Measurements from ENCODE around the gene TARBP1.

Gene TARBP1

GRCh38 chr1:234484218-234484617, 5.2 kb upstream of the TARBP1 start:
- DNase-seq (ENCODE audit: low spot score): no peak

GRCh38 chr1:234481771-234482170, 2.8 kb upstream of the TARBP1 start:
- no peak for DNase-seq (ENCODE audit: low spot score)

- DNase-seq (ENCODE audit: low spot score): no peak
Measured at GRCh38 chr1:234479866-234480265, 887 bp upstream of the TARBP1 start.

- DNase-seq (ENCODE audit: low spot score): peak; percentile 54
Measured at GRCh38 chr1:234479310-234479559, 256 bp upstream of the TARBP1 start.

GRCh38 chr1:234478152-234478480, 863 bp downstream of the TARBP1 start:
- no peak for DNase-seq (ENCODE audit: low spot score)

GRCh38 chr1:234477386-234478151, 1.4 kb downstream of the TARBP1 start:
- no peak for DNase-seq (ENCODE audit: low spot score)

GRCh38 chr1:234476172-234476571, 2.8 kb downstream of the TARBP1 start:
- DNase-seq (ENCODE audit: low spot score): no peak

- DNase-seq (ENCODE audit: low spot score): no peak
Measured at GRCh38 chr1:234475167-234475793, 3.7 kb downstream of the TARBP1 start.

- DNase-seq (ENCODE audit: low spot score): no peak
Measured at GRCh38 chr1:234474375-234474774, 4.6 kb downstream of the TARBP1 start.

GRCh38 chr1:234473118-234473517, 5.9 kb downstream of the TARBP1 start:
- DNase-seq (ENCODE audit: low spot score): no peak

- DNase-seq (ENCODE audit: low spot score): no peak
Measured at GRCh38 chr1:234469376-234469775, 9.6 kb downstream of the TARBP1 start.

GRCh38 chr1:234468580-234468979, 10.4 kb downstream of the TARBP1 start:
- DNase-seq (ENCODE audit: low spot score): no peak

- no peak for DNase-seq (ENCODE audit: low spot score)
Measured at GRCh38 chr1:234467821-234468220, 11.2 kb downstream of the TARBP1 start.

GRCh38 chr1:234466945-234467344, 12.0 kb downstream of the TARBP1 start:
- DNase-seq (ENCODE audit: low spot score): no peak

- DNase-seq (ENCODE audit: low spot score): no peak
Measured at GRCh38 chr1:234463749-234464148, 15.2 kb downstream of the TARBP1 start.

GRCh38 chr1:234460652-234461051, 18.3 kb downstream of the TARBP1 start:
- DNase-seq (ENCODE audit: low spot score): no peak

GRCh38 chr1:234458352-234459017, 20.5 kb downstream of the TARBP1 start:
- no peak for DNase-seq (ENCODE audit: low spot score)

GRCh38 chr1:234454926-234455325, 24.1 kb downstream of the TARBP1 start:
- DNase-seq (ENCODE audit: low spot score): no peak

GRCh38 chr1:234452406-234452965, 26.5 kb downstream of the TARBP1 start:
- no peak for DNase-seq (ENCODE audit: low spot score)

- no peak for DNase-seq (ENCODE audit: low spot score)
Measured at GRCh38 chr1:234440348-234440747, 38.6 kb downstream of the TARBP1 start.

GRCh38 chr1:234438579-234438978, 40.4 kb downstream of the TARBP1 start:
- no peak for DNase-seq (ENCODE audit: low spot score)

GRCh38 chr1:234437423-234438171, 41.4 kb downstream of the TARBP1 start:
- no peak for DNase-seq (ENCODE audit: low spot score)

GRCh38 chr1:234435620-234436019, 43.4 kb downstream of the TARBP1 start:
- no peak for DNase-seq (ENCODE audit: low spot score)
